Astrocyte (in vitro differentiated cells and primary cell): Measurements from ENCODE around the gene DNAAF2. TPM values are rescaled to one million over a fixed set of nuclear protein-coding genes. Genes with fewer than 3 reads are reported as not detected.
A peak's percentile ranks its signal among the peaks of the same experiment; 100 is the strongest.

ENCODE experiments used
- DNase-seq: peaks from one replicate; pipeline ENCODE4 v3.0.0-alpha.2; 2010; ENCODE audit warnings: low read depth
- FAIRE-seq: peaks from 2 replicates; lab custom pipeline; 2011; peaks lifted over from hg19 to GRCh38; lab: Jason Lieb, UNC
- H2AFZ ChIP-seq: 2 replicates; pipeline ENCODE4 v1.6.0; 2012; ENCODE audit warnings: low read depth, low read length, inconsistent platforms
- H3K27ac ChIP-seq: 2 replicates; pipeline ENCODE4 v1.5.1; 2011; ENCODE audit warnings: low read depth, low read length, inconsistent platforms
- H3K27me3 ChIP-seq: 2 replicates; pipeline ENCODE4 v1.6.0; 2011; ENCODE audit warnings: low read length, inconsistent platforms; ENCODE audit not compliant: insufficient read depth
- H3K36me3 ChIP-seq: 2 replicates; pipeline ENCODE4 v1.5.1; 2011; ENCODE audit warnings: low read length, inconsistent platforms; ENCODE audit not compliant: insufficient read depth
- H3K4me1 ChIP-seq: 2 replicates; pipeline ENCODE4 v1.5.1; 2011; ENCODE audit warnings: low read length, inconsistent platforms; ENCODE audit not compliant: insufficient read depth
- H3K4me2 ChIP-seq: 2 replicates; pipeline ENCODE4 v1.6.0; 2012; ENCODE audit warnings: low read length, inconsistent platforms
- H3K4me3 ChIP-seq: 2 replicates; pipeline ENCODE4 v1.5.1; 2011; ENCODE audit warnings: low read depth, mild to moderate bottlenecking, low read length, inconsistent platforms; ENCODE audit not compliant: insufficient read depth
- H3K79me2 ChIP-seq: 2 replicates; pipeline ENCODE4 v1.6.0; 2012; ENCODE audit warnings: mild to moderate bottlenecking, low read length, inconsistent platforms; ENCODE audit not compliant: insufficient read depth
- H3K9ac ChIP-seq: 2 replicates; pipeline ENCODE4 v1.6.0; 2012; ENCODE audit warnings: mild to moderate bottlenecking, low read length, inconsistent platforms
- H3K9me3 ChIP-seq: 2 replicates; pipeline ENCODE4 v1.5.1; 2012; ENCODE audit warnings: low read depth, mild to moderate bottlenecking, low read length, inconsistent platforms; ENCODE audit not compliant: insufficient read depth
- H4K20me1 ChIP-seq: 2 replicates; pipeline ENCODE4 v1.6.0; 2012; ENCODE audit warnings: low read length, inconsistent platforms; ENCODE audit not compliant: insufficient read depth
- H3K27ac Mint-ChIP-seq: one replicate; pipeline ENCODE4 v1.8.0; 2021; ENCODE audit warnings: mild to moderate bottlenecking, mixed read lengths; ENCODE audit not compliant: unreplicated experiment
- H3K27me3 Mint-ChIP-seq: one replicate; pipeline ENCODE4 v1.8.0; 2021; ENCODE audit warnings: low read depth, mixed read lengths; ENCODE audit not compliant: unreplicated experiment
- H3K36me3 Mint-ChIP-seq: one replicate; pipeline ENCODE4 v1.8.0; 2021; ENCODE audit warnings: low read depth, mixed read lengths; ENCODE audit not compliant: unreplicated experiment
- H3K4me1 Mint-ChIP-seq: one replicate; pipeline ENCODE4 v1.8.0; 2021; ENCODE audit warnings: low read depth, mixed read lengths; ENCODE audit not compliant: unreplicated experiment
- H3K4me3 Mint-ChIP-seq: one replicate; pipeline ENCODE4 v1.8.0; 2021; ENCODE audit warnings: mild to moderate bottlenecking, moderate library complexity, mixed read lengths; ENCODE audit not compliant: unreplicated experiment
- H3K9me3 Mint-ChIP-seq: one replicate; pipeline ENCODE4 v1.8.0; 2021; ENCODE audit warnings: mild to moderate bottlenecking, mixed read lengths; ENCODE audit not compliant: unreplicated experiment
- EZH2 ChIP-seq: IDR thresholded peaks from 2 replicates; pipeline ENCODE4 v1.6.1; 2012; ENCODE audit warnings: mild to moderate bottlenecking, low read length, inconsistent platforms; ENCODE audit not compliant: insufficient read depth
- total RNA-seq: library from RNA; stranded (reverse); gene quantifications from 2 replicates; pipeline ENCODE4 v1.2.1, GENCODE V29; 2021
- TF ChIP-seq, protein P1 (sequence below): IDR thresholded peaks from 2 replicates; pipeline ENCODE4 v1.5.1; 2011; ENCODE audit warnings: low read depth, mild to moderate bottlenecking, inconsistent platforms, low read length, moderate library complexity; ENCODE audit not compliant: insufficient read depth

Gene DNAAF2
- total RNA-seq, 1 donor from 2014 or later: 10.7 TPM

DNA sequence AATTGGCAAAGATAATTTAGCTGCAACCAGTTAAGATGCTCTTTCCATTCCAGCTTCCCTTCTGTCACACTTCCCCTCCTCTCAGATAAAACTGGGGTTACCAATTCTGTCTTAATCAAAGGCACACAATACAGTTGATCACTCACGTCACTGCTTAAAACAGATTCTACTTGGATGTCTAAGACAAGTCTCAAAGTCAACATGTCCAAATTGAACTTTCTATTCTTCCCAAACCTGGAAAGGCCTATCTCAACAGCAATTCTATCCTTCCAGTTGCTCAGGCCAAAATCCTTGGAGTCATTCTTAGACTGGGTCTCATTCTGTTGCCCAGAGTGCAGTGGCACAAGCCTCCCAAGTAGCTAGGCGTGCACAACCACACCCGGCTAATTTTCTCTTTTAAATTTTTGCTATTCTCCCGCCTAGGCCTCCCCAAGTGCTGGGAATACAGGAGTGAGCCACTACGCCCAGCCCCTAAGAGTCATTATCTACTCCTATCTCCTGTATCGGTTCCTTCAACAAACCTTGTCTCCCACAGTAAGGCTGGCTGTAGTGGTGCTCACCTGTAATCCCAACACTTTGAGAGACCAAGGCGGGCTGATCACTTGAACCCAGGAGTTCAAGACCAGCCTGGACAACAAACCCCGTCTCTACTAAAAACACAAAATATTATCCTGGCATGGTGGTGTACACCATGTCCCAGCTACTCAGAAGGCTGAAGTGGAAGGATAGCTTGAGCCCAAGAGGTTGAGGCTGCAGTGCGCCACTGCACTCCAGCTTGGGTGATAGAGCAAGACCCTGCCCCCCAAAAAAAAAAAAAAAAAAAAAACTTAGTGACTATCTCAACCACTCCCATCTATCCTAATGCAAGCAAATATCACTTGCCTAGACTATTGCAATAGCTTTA lies 53.6 kb downstream of the DNAAF2 start:
- no peak overlapping the region for H3K4me3 ChIP-seq
- peaks cover 78% of the 10 kb centered on the region for H4K20me1 ChIP-seq
- peak overlapping the region; percentile 50 for H3K27ac Mint-ChIP-seq
- peak overlapping the region; percentile 93 for H3K4me3 Mint-ChIP-seq
- no peaks in the 10 kb centered on the region for H3K9me3 ChIP-seq
- H3K4me1 ChIP-seq: peaks cover 8% of the 10 kb centered on the region
- H3K36me3 ChIP-seq: peaks cover 36% of the 10 kb centered on the region
- H3K4me1 Mint-ChIP-seq: peaks cover 37% of the 10 kb centered on the region
- H3K4me2 ChIP-seq: no peak overlapping the region
- H3K36me3 Mint-ChIP-seq: peaks cover 26% of the 10 kb centered on the region
- DNase-seq (no peak), FAIRE-seq (no peak)
- no peaks in the 10 kb centered on the region for H3K27me3 Mint-ChIP-seq
- H3K9ac ChIP-seq: no peak overlapping the region
- H3K27me3 ChIP-seq: no peaks in the 10 kb centered on the region
- peaks cover 2% of the 10 kb centered on the region for H3K9me3 Mint-ChIP-seq
- peaks cover 71% of the 10 kb centered on the region for H3K79me2 ChIP-seq
- no peak overlapping the region for H3K27ac ChIP-seq
- TF ChIP-seq, protein P1, sequence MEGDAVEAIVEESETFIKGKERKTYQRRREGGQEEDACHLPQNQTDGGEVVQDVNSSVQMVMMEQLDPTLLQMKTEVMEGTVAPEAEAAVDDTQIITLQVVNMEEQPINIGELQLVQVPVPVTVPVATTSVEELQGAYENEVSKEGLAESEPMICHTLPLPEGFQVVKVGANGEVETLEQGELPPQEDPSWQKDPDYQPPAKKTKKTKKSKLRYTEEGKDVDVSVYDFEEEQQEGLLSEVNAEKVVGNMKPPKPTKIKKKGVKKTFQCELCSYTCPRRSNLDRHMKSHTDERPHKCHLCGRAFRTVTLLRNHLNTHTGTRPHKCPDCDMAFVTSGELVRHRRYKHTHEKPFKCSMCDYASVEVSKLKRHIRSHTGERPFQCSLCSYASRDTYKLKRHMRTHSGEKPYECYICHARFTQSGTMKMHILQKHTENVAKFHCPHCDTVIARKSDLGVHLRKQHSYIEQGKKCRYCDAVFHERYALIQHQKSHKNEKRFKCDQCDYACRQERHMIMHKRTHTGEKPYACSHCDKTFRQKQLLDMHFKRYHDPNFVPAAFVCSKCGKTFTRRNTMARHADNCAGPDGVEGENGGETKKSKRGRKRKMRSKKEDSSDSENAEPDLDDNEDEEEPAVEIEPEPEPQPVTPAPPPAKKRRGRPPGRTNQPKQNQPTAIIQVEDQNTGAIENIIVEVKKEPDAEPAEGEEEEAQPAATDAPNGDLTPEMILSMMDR: no peak
- TF ChIP-seq EZH2: no peak
- H2AFZ ChIP-seq: no peak overlapping the region

DNA sequence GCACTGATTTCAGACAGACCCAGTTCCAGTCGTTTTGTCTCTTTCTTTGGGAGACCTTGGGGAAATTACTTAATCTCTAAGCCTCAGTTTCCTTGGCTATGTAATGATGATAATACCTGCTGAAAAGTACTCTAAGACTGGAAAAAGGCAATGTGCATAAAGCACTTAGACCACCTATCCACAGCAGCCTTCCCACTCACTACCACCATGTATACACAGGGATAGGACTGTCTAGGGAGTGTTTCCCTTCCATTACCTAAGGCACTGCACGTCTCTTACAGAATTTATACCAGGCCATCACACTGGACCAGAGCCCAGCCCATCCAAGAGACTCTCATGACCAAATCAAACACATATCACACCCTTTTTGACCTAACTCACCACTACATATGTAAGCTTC lies 55.2 kb downstream of the DNAAF2 start:
- no peaks in the 10 kb centered on the region for H3K27me3 Mint-ChIP-seq
- DNase-seq: no peak
- peaks cover 21% of the 10 kb centered on the region for H3K36me3 Mint-ChIP-seq
- Histone ChIP-seq H3K27me3 (no peaks in the 10 kb centered on the region), H4K20me1 (peaks cover 67% of the 10 kb centered on the region), H2AFZ (no peak overlapping the region), H3K9me3 (no peaks in the 10 kb centered on the region), H3K36me3 (peaks cover 41% of the 10 kb centered on the region), H3K4me3 (no peak overlapping the region), H3K79me2 (peaks cover 57% of the 10 kb centered on the region), H3K4me1 (peaks cover 8% of the 10 kb centered on the region), H3K4me2 (no peak overlapping the region), H3K27ac (no peak overlapping the region), H3K9ac (no peak overlapping the region)
- peak overlapping the region; percentile 10 for H3K27ac Mint-ChIP-seq
- H3K4me3 Mint-ChIP-seq: peak overlapping the region; percentile 47
- peaks cover 2% of the 10 kb centered on the region for H3K9me3 Mint-ChIP-seq
- peaks cover 37% of the 10 kb centered on the region for H3K4me1 Mint-ChIP-seq
- TF ChIP-seq, protein P1: no peak
- TF ChIP-seq EZH2: no peak
- no peak for FAIRE-seq

DNA sequence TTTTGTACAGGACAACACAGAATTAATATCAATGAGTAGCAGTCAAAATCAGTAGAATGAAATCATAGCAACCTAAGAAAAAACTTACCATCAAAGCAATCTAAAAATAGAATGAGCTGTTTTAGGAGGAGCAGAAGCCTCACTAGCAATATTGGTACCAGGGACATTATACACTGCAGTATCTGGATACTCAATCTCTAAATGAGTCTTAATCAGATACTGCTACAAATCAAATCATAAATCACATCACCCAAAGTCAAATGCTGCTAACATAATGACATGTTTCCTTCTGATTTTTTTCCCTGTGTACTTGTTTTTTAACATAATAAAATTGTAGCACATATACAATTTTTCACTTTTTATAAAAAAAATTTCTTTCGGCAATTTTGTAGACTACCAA lies 56.9 kb downstream of the DNAAF2 start:
- peaks cover 28% of the 10 kb centered on the region for H3K4me1 Mint-ChIP-seq
- no peak overlapping the region for H2AFZ ChIP-seq
- H3K4me2 ChIP-seq: no peak overlapping the region
- peaks cover 2% of the 10 kb centered on the region for H3K9me3 Mint-ChIP-seq
- no peaks in the 10 kb centered on the region for H3K27me3 ChIP-seq
- DNase-seq (no peak), FAIRE-seq (no peak)
- no peak overlapping the region for H3K4me3 Mint-ChIP-seq
- H4K20me1 ChIP-seq: peaks cover 50% of the 10 kb centered on the region
- H3K79me2 ChIP-seq: peaks cover 40% of the 10 kb centered on the region
- no peak overlapping the region for H3K27ac ChIP-seq
- no peak overlapping the region for H3K4me3 ChIP-seq
- peaks cover 13% of the 10 kb centered on the region for H3K36me3 Mint-ChIP-seq
- no peaks in the 10 kb centered on the region for H3K4me1 ChIP-seq
- no peaks in the 10 kb centered on the region for H3K27me3 Mint-ChIP-seq
- no peak overlapping the region for H3K9ac ChIP-seq
- TF ChIP-seq, protein P1: no peak
- TF ChIP-seq EZH2: no peak
- peaks cover 30% of the 10 kb centered on the region for H3K36me3 ChIP-seq
- no peak overlapping the region for H3K27ac Mint-ChIP-seq
- H3K9me3 ChIP-seq: no peaks in the 10 kb centered on the region
